Trophoblast cell (in vitro differentiated cells and primary cell): Measurements from ENCODE around the gene BLVRA.
A peak's percentile ranks its signal among the peaks of the same experiment; 100 is the strongest.

Experiments used
- DNase-seq, 2 donors: peaks; one replicate each; pipeline ENCODE4 v3.0.0-alpha.2; 2016
- H2AFZ ChIP-seq: 2 replicates; pipeline ENCODE4 v1.6.1; 2013; ENCODE audit warnings: low read length, moderate library complexity, mild to moderate bottlenecking; ENCODE audit not compliant: insufficient read depth, poor library complexity
- H2AK5ac ChIP-seq: 2 replicates; pipeline ENCODE4 v1.6.1; 2013; ENCODE audit warnings: mild to moderate bottlenecking, low read length
- H2BK120ac ChIP-seq: 2 replicates; pipeline ENCODE4 v1.6.1; 2013; ENCODE audit warnings: low read length, mild to moderate bottlenecking, moderate library complexity; ENCODE audit not compliant: insufficient read depth, poor library complexity
- H2BK12ac ChIP-seq: 2 replicates; pipeline ENCODE4 v1.6.1; 2013; ENCODE audit warnings: mild to moderate bottlenecking, low read length, moderate library complexity
- H2BK5ac ChIP-seq: 2 replicates; pipeline ENCODE4 v1.6.1; 2013; ENCODE audit warnings: low read length, low read depth, moderate library complexity, mild to moderate bottlenecking; ENCODE audit not compliant: poor library complexity
- H3K14ac ChIP-seq: 2 replicates; pipeline ENCODE4 v1.6.1; 2013; ENCODE audit warnings: mild to moderate bottlenecking, low read length
- H3K18ac ChIP-seq: 2 replicates; pipeline ENCODE4 v1.6.1; 2013; ENCODE audit warnings: mild to moderate bottlenecking, low read length
- H3K23ac ChIP-seq: 2 replicates; pipeline ENCODE4 v1.6.1; 2013; ENCODE audit warnings: low read length
- H3K27ac ChIP-seq: 2 replicates; pipeline ENCODE4 v1.5.1; 2013; ENCODE audit warnings: low read depth, mild to moderate bottlenecking, inconsistent platforms, low read length, moderate library complexity
- H3K27me3 ChIP-seq: 2 replicates; pipeline ENCODE4 v1.6.1; 2013; ENCODE audit warnings: inconsistent platforms, mild to moderate bottlenecking, low read length, moderate library complexity; ENCODE audit not compliant: insufficient read depth
- H3K36me3 ChIP-seq, 2 experiments: 1 replicate in 1 of 2; 2 replicates in 1 of 2; pipeline ENCODE4 v1.6.1; 2013; ENCODE audit warnings: low read length in 2 of 2, mild to moderate bottlenecking in 2 of 2, moderate library complexity in 1 of 2; ENCODE audit not compliant: insufficient read depth in 2 of 2, control insufficient read depth in 1 of 2
- H3K4ac ChIP-seq: 2 replicates; pipeline ENCODE4 v1.6.1; 2013; ENCODE audit warnings: low read depth, mild to moderate bottlenecking, low read length, moderate library complexity
- H3K4me1 ChIP-seq, 2 experiments: 1 replicate in 1 of 2; 2 replicates in 1 of 2; pipeline ENCODE4 v1.6.1; 2013; ENCODE audit warnings: low read length in 2 of 2, mild to moderate bottlenecking in 2 of 2, moderate library complexity in 1 of 2; ENCODE audit not compliant: insufficient read depth in 2 of 2, control insufficient read depth in 1 of 2
- H3K4me2 ChIP-seq: 2 replicates; pipeline ENCODE4 v1.6.1; 2013; ENCODE audit warnings: inconsistent platforms, mild to moderate bottlenecking, low read length, moderate library complexity
- H3K4me3 ChIP-seq: 2 replicates; pipeline ENCODE4 v1.5.1; 2013; ENCODE audit warnings: mild to moderate bottlenecking, low read depth, low read length, inconsistent platforms
- H3K79me1 ChIP-seq: one replicate; pipeline ENCODE4 v1.6.1; 2013; ENCODE audit warnings: low read length
- H3K79me2 ChIP-seq: 2 replicates; pipeline ENCODE4 v1.6.1; 2013; ENCODE audit warnings: low read length, mild to moderate bottlenecking; ENCODE audit not compliant: control insufficient read depth, insufficient read depth, poor library complexity
- H3K9ac ChIP-seq: 2 replicates; pipeline ENCODE4 v1.6.1; 2013; ENCODE audit warnings: mild to moderate bottlenecking, low read length
- H3K9me3 ChIP-seq: 2 replicates; pipeline ENCODE4 v1.6.1; 2013; ENCODE audit warnings: low read depth, mild to moderate bottlenecking, control low read depth, inconsistent platforms, low read length; ENCODE audit not compliant: insufficient read depth
- H4K12ac ChIP-seq: 2 replicates; pipeline ENCODE4 v1.6.1; 2013; ENCODE audit warnings: low read depth, mild to moderate bottlenecking, low read length, moderate library complexity
- H4K8ac ChIP-seq: 2 replicates; pipeline ENCODE4 v1.6.1; 2013; ENCODE audit warnings: low read depth, mild to moderate bottlenecking, low read length, moderate library complexity
- H4K91ac ChIP-seq: one replicate; pipeline ENCODE4 v1.6.1; 2013; ENCODE audit warnings: low read depth, mild to moderate bottlenecking, low read length, moderate library complexity
- WGBS: extraction: QIAGEN DNeasy Blood & Tissue Kit; methylation state at CpG from one replicate; pipeline ENCODE4 v1.1.7; 2013; ENCODE audit warnings: missing lambda C conversion rate; ENCODE audit not compliant: insufficient read length, insufficient coverage; ENCODE audit errors: extremely low coverage; 5-methylcytosine and 5-hydroxymethylcytosine counted together

Gene BLVRA

DNA sequence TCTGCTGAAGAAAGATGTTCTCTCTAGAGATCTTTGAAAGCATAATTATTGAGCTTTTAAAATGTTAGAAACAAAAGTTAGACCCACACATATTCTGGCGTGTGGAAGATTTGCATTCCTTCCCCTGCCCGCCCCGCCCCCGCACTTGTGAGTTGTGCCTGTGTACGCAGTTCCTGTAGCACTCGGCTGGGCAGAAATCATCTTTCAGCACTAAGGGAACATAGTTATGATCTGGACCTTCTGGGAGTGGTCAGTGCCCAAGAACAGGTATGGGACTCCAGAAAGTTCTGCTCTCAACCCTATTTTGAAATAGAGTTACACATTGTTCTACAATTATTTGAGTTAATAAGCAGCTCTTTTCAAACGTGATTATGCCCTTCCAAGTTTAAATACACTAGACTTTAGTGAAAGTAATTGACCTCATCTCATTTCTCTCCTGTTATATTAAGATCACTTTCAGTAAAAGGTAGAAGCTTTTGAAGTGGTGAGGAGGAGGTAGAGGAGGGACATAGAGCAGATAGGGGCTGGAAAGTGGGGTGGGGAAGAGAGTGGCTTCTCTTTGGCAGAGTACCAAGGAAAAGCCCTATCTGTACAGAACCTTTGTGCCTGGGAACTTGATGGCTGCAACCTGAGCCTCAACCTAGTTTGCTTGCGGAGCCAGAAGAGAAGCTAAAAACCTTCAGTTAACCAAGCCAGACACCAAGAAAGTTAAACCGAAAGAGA is 5.7 kb downstream of the BLVRA start:
- H2BK5ac ChIP-seq: no peak overlapping the region
- no peak overlapping the region for H3K4me3 ChIP-seq
- no peak overlapping the region for H3K4me2 ChIP-seq
- no CpG with 5 or more reads among the region's 9 CpGs for WGBS
- H2AFZ ChIP-seq: no peak overlapping the region
- no peak overlapping the region for H4K8ac ChIP-seq
- no peak overlapping the region for H4K12ac ChIP-seq
- H3K18ac ChIP-seq: no peak overlapping the region
- peaks cover 2% of the 10 kb centered on the region for H3K27me3 ChIP-seq
- H3K4me1 ChIP-seq: peaks cover 2 to 5% of the 10 kb centered on the region in 2 experiments
- H3K9me3 ChIP-seq: no peaks in the 10 kb centered on the region
- H3K14ac ChIP-seq: no peak overlapping the region
- no peak overlapping the region for H3K9ac ChIP-seq
- H3K27ac ChIP-seq: no peak overlapping the region
- no peak overlapping the region for H3K23ac ChIP-seq
- H3K4ac ChIP-seq: no peak overlapping the region
- DNase-seq: peak in 1 of 2 donors; percentile 35
- H3K36me3 ChIP-seq: no peaks in the 10 kb centered on the region
- H2AK5ac ChIP-seq: no peak overlapping the region
- H2BK12ac ChIP-seq: no peak overlapping the region
- H3K79me2 ChIP-seq: no peaks in the 10 kb centered on the region
- H2BK120ac ChIP-seq: no peak overlapping the region
- no peaks in the 10 kb centered on the region for H3K79me1 ChIP-seq
- H4K91ac ChIP-seq: no peak overlapping the region

DNA sequence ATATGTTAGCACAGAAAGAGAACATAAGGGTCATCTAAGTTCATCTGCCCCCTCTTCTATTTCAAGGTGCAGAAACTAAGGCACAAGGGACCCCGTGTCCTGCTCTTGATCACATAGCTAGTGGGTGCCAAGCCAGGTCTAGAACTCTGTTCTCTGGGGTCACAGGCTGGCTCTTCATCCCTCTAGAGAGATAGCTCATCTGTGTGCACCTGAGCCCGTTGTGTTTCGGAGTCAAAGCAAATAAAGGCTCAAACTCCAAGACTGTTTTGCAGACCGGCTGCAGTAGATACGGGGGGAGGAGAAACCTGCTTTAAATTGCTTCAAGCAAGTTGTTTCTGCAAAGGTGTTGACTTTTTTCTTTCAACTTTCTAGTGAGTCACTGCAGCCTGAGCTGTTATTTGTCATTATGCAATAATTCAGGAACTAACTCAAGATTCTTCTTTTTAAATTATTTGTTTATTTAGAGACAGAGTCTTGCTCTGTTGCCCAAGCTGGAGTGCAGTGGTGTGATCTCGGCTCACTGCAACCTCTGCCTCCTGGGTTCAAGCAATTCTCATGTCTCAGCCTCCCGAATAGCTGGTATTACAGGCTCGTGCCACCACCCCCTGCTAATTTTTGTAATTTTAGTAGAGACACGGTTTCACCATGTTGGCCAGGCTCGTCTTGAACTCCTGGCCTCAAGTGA is 6.5 kb downstream of the BLVRA start:
- H3K4me1 ChIP-seq: peaks cover 2 to 5% of the 10 kb centered on the region in 2 experiments
- H3K9me3 ChIP-seq: no peaks in the 10 kb centered on the region
- no peak overlapping the region for H4K8ac ChIP-seq
- no peak overlapping the region for H3K27ac ChIP-seq
- H4K12ac ChIP-seq: no peak overlapping the region
- H3K9ac ChIP-seq: no peak overlapping the region
- H2BK12ac ChIP-seq: no peak overlapping the region
- WGBS: no CpG with 5 or more reads among the region's 10 CpGs
- no peak overlapping the region for H3K4me3 ChIP-seq
- no peak overlapping the region for H3K4me2 ChIP-seq
- no peaks in the 10 kb centered on the region for H3K79me1 ChIP-seq
- no peak overlapping the region for H3K14ac ChIP-seq
- H3K18ac ChIP-seq: no peak overlapping the region
- no peaks in the 10 kb centered on the region for H3K27me3 ChIP-seq
- no peaks in the 10 kb centered on the region for H3K79me2 ChIP-seq
- H2AFZ ChIP-seq: no peak overlapping the region
- no peak overlapping the region for H2AK5ac ChIP-seq
- H2BK5ac ChIP-seq: no peak overlapping the region
- DNase-seq: peak; percentile 21 to 62
- no peak overlapping the region for H4K91ac ChIP-seq
- H3K36me3 ChIP-seq: no peaks in the 10 kb centered on the region
- H3K23ac ChIP-seq: no peak overlapping the region
- no peak overlapping the region for H2BK120ac ChIP-seq
- no peak overlapping the region for H3K4ac ChIP-seq

DNA sequence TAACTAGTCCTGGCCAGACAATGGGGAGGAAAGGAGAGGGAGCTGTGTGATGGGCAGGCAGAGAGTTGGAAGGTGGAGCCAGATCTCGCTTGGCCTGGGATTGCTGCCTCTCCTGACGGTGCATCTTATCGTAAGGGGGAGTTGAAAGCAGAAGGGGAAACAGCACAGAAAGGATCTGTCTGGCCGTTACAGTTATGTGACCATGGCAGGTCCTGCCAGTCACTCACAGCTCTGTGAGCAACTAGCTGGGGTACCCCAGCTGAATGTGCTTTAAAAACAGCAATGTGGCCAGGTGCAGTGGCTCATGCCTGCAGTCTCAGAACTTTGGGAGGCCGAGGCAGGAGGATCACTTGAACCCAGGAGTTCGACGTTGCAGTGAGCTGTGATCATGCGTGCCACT is 8.1 kb downstream of the BLVRA start:
- no peak overlapping the region for H2BK12ac ChIP-seq
- no peak overlapping the region for H4K12ac ChIP-seq
- H3K4ac ChIP-seq: no peak overlapping the region
- DNase-seq: no peak
- H2AK5ac ChIP-seq: no peak overlapping the region
- H4K8ac ChIP-seq: no peak overlapping the region
- H3K4me3 ChIP-seq: no peak overlapping the region
- H3K4me1 ChIP-seq: peaks cover 2 to 5% of the 10 kb centered on the region in 2 experiments
- H3K27me3 ChIP-seq: no peaks in the 10 kb centered on the region
- H3K79me2 ChIP-seq: no peaks in the 10 kb centered on the region
- H3K23ac ChIP-seq: no peak overlapping the region
- H3K36me3 ChIP-seq: peaks cover 0 to 1% of the 10 kb centered on the region in 2 experiments
- no peak overlapping the region for H3K27ac ChIP-seq
- H2BK5ac ChIP-seq: no peak overlapping the region
- H3K79me1 ChIP-seq: no peaks in the 10 kb centered on the region
- H4K91ac ChIP-seq: no peak overlapping the region
- no peak overlapping the region for H3K18ac ChIP-seq
- no CpG with 5 or more reads among the region's 8 CpGs for WGBS
- no peak overlapping the region for H3K4me2 ChIP-seq
- H2AFZ ChIP-seq: no peak overlapping the region
- no peak overlapping the region for H3K14ac ChIP-seq
- no peaks in the 10 kb centered on the region for H3K9me3 ChIP-seq
- H2BK120ac ChIP-seq: no peak overlapping the region
- H3K9ac ChIP-seq: no peak overlapping the region

DNA sequence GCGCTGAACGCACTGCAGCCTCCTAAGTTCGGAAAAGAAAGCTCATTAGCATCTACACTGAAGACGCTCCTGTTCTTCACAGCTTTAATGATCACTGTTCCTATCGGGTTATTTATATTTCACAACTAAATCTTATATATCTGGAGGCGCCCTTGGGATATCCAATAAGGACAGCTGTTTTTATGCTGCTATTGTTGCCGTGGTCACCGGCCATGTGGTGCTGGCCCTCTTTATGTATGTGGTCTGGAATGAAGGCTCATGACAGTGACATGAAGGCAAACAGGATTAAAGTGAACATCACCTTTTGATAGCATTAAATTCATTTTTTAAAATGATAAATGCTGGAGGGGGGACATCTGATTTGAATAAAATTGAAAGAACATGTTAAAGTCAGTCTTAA is 8.8 kb downstream of the BLVRA start:
- no peak overlapping the region for H3K14ac ChIP-seq
- no peak overlapping the region for H3K4me2 ChIP-seq
- no peaks in the 10 kb centered on the region for H3K79me1 ChIP-seq
- H3K4me1 ChIP-seq: peaks cover 2 to 5% of the 10 kb centered on the region in 2 experiments
- H3K18ac ChIP-seq: no peak overlapping the region
- no peak overlapping the region for H2BK12ac ChIP-seq
- no peak overlapping the region for H4K91ac ChIP-seq
- no peaks in the 10 kb centered on the region for H3K9me3 ChIP-seq
- no peak overlapping the region for H2AK5ac ChIP-seq
- H3K27ac ChIP-seq: no peak overlapping the region
- H2BK5ac ChIP-seq: no peak overlapping the region
- no peak overlapping the region for H3K4ac ChIP-seq
- no peaks in the 10 kb centered on the region for H3K27me3 ChIP-seq
- no peak overlapping the region for H3K23ac ChIP-seq
- H3K4me3 ChIP-seq: no peak overlapping the region
- no peak overlapping the region for H4K8ac ChIP-seq
- no peak overlapping the region for H3K9ac ChIP-seq
- no peak overlapping the region for H2AFZ ChIP-seq
- no peak for DNase-seq
- H3K79me2 ChIP-seq: no peaks in the 10 kb centered on the region
- no peak overlapping the region for H2BK120ac ChIP-seq
- H3K36me3 ChIP-seq: peaks cover 0 to 2% of the 10 kb centered on the region in 2 experiments
- WGBS: no CpG with 5 or more reads among the region's 8 CpGs
- no peak overlapping the region for H4K12ac ChIP-seq
